ENCODE measurements around the gene ARRB1. TPM values are rescaled to one million over a fixed set of nuclear protein-coding genes. Genes with fewer than 3 reads are reported as not detected.
"Not testable (repeated sequence)": the region's sequence is repeated elsewhere in the genome, so short reads cannot be mapped to it uniquely, and the experiment has no call there.

The ARRB1 gene
- total RNA-seq, 2 donors from 2014 or later, result 16.7 to 18.3 TPM

DNA sequence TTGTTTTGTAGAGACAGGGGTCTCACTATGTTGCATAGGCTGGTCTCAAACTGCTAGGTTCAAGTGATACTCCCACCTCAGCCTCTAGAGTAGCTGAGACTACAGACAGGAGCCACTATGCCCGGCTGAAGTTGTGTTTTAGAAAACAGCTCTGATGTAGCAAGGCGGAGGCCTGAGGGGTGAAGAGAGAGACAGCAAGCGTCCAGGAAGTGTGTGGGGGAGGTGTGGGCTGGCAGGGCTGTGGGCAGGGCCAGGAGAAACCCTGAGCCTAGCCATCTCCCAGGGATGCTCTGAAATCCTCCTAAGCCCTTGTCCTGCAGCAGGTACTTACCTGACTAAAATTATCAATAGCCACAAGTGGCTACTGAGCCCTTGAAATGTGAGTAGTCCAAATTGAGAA is 31.8 kb upstream of the ARRB1 start:
- no peaks in the 10 kb centered on the region for H3K27me3 Mint-ChIP-seq (ENCODE audit: low read depth)
- H3K4me3 Mint-ChIP-seq, result peak overlapping the region in 1 of 2 donors; percentile 39
- no peaks in the 10 kb centered on the region for H3K36me3 Mint-ChIP-seq (ENCODE audit: insufficient read depth in 2 of 2)
- peak overlapping the region; percentile 57 for H3K27ac Mint-ChIP-seq
- DNase-seq (peak; percentile 28 to 37), ATAC-seq (replicated peaks in 1 of 2) (peak; percentile 58 to 81)
- H3K9me3 Mint-ChIP-seq, result no peaks in the 10 kb centered on the region
- H3K4me1 Mint-ChIP-seq (ENCODE audit: low read depth), result peaks cover 19% of the 10 kb centered on the region

DNA sequence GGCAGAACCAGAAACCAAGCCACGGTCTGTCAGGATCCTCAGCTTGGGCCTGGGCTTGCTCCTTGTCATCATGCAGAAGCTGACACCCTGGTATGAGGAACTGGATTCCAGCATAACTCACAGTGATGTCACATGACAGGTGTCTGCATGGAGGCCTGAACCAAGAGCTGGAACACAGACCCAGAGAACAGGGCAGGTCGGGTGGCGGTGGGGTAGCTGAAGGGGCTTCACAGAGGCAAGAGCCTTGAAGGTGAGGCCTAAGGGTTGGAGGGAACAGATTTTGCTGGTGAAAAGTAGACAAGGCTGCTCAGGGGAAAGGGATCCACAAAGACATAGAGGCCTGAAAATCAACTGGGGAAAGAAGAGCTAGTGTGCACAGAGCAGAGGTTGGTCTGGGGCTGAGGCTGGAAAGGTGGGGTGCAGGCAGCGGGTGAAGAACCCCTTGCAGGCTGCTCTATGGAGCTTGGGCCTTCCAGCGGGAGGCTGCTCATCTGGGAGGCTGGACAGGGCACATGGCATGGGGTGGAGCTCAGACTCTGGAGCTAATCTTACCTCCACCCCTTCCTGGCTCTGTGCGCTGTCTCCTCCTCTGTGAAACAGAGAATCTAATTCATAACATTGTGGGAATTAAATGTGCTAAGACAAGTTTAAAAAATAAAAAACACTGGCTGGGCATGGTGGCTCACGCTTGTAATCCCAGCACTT is 29.4 kb upstream of the ARRB1 start:
- Mint-ChIP-seq H3K4me1 (ENCODE audit: low read depth) (peaks cover 19% of the 10 kb centered on the region), H3K4me3 (no peak overlapping the region), H3K27ac (no peak overlapping the region), H3K36me3 (ENCODE audit: insufficient read depth in 2 of 2) (no peaks in the 10 kb centered on the region), H3K9me3 (no peaks in the 10 kb centered on the region), H3K27me3 (ENCODE audit: low read depth) (no peaks in the 10 kb centered on the region)
- no peak for ATAC-seq (replicated peaks in 1 of 2)
- no peak for DNase-seq

DNA sequence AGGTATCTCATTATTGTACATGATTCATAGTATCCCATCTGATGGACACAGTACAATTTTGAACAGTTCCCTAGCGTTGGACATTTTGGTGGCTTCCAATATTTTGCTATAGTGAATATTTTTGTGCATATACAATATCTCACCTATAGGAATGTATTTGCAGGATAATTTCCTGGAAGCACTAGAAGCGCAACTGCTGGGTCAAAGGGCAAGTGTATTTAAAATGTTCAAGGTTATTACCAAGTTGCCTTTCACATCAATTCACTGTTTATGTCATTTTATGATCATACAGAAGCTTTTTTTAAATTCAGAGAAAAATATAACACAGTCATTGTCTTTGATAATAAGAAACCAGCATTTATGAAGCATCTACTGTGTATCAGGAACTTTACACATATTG is 28.8 kb upstream of the ARRB1 start:
- ATAC-seq (replicated peaks in 1 of 2) (no peak), DNase-seq (no peak)
- H3K36me3 Mint-ChIP-seq (ENCODE audit: insufficient read depth in 2 of 2), result no peaks in the 10 kb centered on the region
- H3K27me3 Mint-ChIP-seq (ENCODE audit: low read depth), result no peaks in the 10 kb centered on the region
- no peak overlapping the region for H3K27ac Mint-ChIP-seq
- H3K4me3 Mint-ChIP-seq, result no peak overlapping the region
- H3K4me1 Mint-ChIP-seq (ENCODE audit: low read depth), result peaks cover 19% of the 10 kb centered on the region
- H3K9me3 Mint-ChIP-seq, result no peaks in the 10 kb centered on the region

DNA sequence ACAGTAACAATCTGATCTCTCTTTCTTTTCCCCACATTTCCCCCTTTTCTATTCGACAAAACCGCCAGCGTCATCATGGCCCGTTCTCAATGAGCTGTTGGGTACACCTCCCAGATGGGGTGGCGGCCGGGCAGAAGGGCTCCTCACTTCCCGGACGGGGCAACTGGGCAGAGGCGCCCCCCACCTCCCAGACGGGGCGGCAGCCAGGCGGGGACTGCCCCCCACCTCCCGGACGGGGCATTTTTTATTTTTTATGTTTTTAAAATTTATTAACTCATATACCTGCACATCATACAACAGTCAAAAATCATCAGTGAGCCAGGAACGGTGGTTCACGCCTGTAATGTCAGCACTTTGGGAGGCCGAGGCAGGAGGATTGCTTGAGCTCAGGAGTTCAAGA is 27.3 kb upstream of the ARRB1 start:
- not testable (repeated sequence) for ATAC-seq (replicated peaks in 1 of 2); H3K27me3 Mint-ChIP-seq (ENCODE audit: low read depth); H3K4me3 Mint-ChIP-seq; DNase-seq; H3K4me1 Mint-ChIP-seq (ENCODE audit: low read depth); H3K36me3 Mint-ChIP-seq (ENCODE audit: insufficient read depth in 2 of 2); H3K27ac Mint-ChIP-seq; H3K9me3 Mint-ChIP-seq

DNA sequence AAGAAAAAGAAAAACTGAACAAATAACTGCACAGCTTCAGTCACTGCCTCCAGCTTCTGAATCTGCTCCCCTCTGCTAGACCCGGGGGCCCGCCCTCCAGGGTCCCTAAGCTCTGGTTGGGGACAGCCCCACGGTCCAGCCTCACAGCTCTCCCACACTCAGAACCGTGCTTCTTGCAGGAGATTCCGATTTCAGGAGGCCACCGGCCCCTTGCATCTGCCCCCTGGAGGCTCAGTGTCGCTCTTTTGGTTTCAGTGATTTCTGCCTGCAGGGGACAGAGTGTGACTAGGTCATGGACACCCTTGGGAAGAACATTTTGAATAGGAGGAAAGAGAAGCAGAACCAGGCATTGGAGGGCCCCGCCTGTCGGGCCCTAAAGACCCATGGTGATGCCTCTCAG is 24.7 kb upstream of the ARRB1 start:
- ATAC-seq (replicated peaks in 1 of 2), result no peak
- H3K4me3 Mint-ChIP-seq, result no peak overlapping the region
- no peak for DNase-seq
- H3K36me3 Mint-ChIP-seq (ENCODE audit: insufficient read depth in 2 of 2), result no peaks in the 10 kb centered on the region
- H3K4me1 Mint-ChIP-seq (ENCODE audit: low read depth), result no peaks in the 10 kb centered on the region
- H3K27ac Mint-ChIP-seq, result no peak overlapping the region
- H3K27me3 Mint-ChIP-seq (ENCODE audit: low read depth), result no peaks in the 10 kb centered on the region
- no peaks in the 10 kb centered on the region for H3K9me3 Mint-ChIP-seq

DNA sequence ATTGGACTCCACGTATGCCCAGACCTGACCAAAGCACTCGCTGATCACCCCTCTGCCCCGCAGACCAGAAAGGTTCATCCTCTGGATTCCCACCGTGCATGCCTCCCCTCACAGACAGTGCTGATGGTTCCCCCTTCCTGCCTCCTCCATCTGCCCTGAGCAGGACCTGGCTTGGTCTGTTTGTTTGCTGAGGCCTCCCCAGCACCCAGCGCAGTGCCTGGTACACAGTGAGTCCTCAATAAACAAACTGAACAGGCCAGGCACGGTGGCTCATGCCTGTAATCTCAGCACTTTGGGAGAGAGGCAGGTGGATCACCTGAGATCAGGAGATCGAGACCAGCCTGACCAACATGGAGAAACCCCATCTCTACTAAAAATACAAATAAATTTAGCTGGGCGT is 24.2 kb upstream of the ARRB1 start:
- Mint-ChIP-seq H3K36me3 (ENCODE audit: insufficient read depth in 2 of 2) (no peaks in the 10 kb centered on the region), H3K27me3 (ENCODE audit: low read depth) (no peaks in the 10 kb centered on the region), H3K9me3 (no peaks in the 10 kb centered on the region), H3K27ac (no peak overlapping the region), H3K4me3 (no peak overlapping the region), H3K4me1 (ENCODE audit: low read depth) (no peaks in the 10 kb centered on the region)
- ATAC-seq (replicated peaks in 1 of 2) (no peak), DNase-seq (no peak)

DNA sequence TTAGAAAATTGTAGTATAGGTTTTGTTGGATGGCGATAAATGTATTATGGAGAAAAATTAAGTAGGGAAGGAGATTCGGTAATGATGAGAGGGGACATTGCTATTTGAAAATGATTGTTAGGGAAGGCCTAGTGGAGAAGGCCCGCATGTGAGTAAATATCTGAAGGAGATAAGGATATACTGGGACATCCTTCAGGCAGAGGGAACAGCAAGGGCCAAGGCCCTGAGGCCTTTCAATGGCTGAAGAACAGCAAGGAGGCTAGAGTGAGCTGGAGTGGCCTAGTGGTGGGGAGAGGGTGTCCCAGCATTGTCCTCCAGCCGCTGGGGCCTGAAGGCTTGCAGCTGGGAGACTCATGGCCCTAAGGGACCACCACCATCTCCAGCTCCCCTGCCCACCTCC is 23.2 kb upstream of the ARRB1 start:
- no peak overlapping the region for H3K4me3 Mint-ChIP-seq
- H3K4me1 Mint-ChIP-seq (ENCODE audit: low read depth), result peaks cover 5% of the 10 kb centered on the region
- no peaks in the 10 kb centered on the region for H3K36me3 Mint-ChIP-seq (ENCODE audit: insufficient read depth in 2 of 2)
- H3K27me3 Mint-ChIP-seq (ENCODE audit: low read depth), result no peaks in the 10 kb centered on the region
- H3K27ac Mint-ChIP-seq, result no peak overlapping the region
- DNase-seq (no peak), ATAC-seq (replicated peaks in 1 of 2) (no peak)
- H3K9me3 Mint-ChIP-seq, result no peaks in the 10 kb centered on the region

DNA sequence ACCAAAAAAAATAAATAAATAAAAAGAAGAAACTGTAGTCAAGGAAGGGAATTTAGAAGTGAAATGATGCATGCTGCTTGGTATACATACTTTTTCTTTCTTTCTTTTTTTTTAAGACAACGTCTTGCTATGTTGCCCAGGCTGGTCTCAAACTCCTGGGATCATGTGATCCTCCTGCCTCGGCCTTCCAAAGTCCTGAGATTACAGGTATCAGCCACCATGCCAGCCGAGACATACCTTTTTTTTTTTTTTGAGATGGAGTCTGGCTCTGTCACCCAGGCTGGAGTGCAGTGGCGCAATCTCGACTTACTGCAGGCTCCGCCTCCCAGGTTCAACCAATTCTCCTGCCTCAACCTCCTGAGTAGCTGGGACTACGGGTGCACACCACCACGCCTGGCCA is 21.7 kb upstream of the ARRB1 start:
- Mint-ChIP-seq H3K27ac (no peak overlapping the region), H3K4me3 (no peak overlapping the region), H3K9me3 (no peaks in the 10 kb centered on the region), H3K4me1 (ENCODE audit: low read depth) (peaks cover 15% of the 10 kb centered on the region), H3K36me3 (ENCODE audit: insufficient read depth in 2 of 2) (no peaks in the 10 kb centered on the region), H3K27me3 (ENCODE audit: low read depth) (no peaks in the 10 kb centered on the region)
- ATAC-seq (replicated peaks in 1 of 2), result no peak
- no peak for DNase-seq

DNA sequence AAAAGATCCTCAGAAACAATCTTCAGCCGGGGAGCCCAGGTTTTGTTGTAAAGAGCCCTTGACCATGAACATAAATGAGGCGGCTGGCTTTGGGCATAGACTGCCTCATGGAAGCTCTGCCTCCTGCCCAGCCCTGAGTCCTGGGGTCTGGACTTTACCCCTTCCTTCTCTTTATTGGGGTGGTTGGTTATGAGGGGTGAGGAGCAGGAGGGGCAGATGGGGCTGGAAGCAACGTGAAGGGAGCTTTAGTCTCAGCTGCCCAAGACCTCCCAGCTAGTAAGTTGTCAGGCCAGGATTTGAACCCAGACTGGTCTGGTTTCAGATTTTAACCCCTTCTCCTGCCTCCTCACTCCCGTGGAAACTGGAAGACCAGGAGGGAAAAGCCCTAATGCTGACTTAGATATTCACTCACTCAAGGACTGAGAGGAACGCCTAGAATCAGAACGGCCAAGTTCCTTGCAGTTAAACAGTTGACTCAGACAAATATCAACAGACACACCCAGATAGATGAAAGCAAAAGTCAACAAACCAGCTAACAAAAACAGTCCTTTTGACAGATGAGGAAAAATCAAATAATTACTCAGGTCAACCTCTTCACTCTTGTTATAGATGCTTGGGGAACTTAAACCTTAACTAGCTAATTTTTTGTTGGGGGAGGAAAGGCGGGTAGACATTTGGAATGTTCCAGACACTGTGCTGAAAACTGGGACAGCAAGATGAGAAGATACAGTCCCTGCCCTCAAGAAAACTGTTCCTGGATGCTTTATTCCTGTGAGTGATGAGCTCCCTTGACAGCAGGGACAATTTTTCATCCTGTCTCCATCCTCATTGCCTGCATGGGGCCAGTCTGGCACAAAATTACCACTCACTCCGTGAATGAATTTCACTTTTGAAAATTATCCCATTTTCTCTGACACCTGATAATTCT is 20.8 kb upstream of the ARRB1 start:
- DNase-seq (no peak), ATAC-seq (replicated peaks in 1 of 2) (no peak)
- H3K27me3 Mint-ChIP-seq (ENCODE audit: low read depth), result no peaks in the 10 kb centered on the region
- H3K9me3 Mint-ChIP-seq, result no peaks in the 10 kb centered on the region
- peaks cover 15% of the 10 kb centered on the region for H3K4me1 Mint-ChIP-seq (ENCODE audit: low read depth)
- no peaks in the 10 kb centered on the region for H3K36me3 Mint-ChIP-seq (ENCODE audit: insufficient read depth in 2 of 2)
- H3K27ac Mint-ChIP-seq, result no peak overlapping the region
- no peak overlapping the region for H3K4me3 Mint-ChIP-seq

DNA sequence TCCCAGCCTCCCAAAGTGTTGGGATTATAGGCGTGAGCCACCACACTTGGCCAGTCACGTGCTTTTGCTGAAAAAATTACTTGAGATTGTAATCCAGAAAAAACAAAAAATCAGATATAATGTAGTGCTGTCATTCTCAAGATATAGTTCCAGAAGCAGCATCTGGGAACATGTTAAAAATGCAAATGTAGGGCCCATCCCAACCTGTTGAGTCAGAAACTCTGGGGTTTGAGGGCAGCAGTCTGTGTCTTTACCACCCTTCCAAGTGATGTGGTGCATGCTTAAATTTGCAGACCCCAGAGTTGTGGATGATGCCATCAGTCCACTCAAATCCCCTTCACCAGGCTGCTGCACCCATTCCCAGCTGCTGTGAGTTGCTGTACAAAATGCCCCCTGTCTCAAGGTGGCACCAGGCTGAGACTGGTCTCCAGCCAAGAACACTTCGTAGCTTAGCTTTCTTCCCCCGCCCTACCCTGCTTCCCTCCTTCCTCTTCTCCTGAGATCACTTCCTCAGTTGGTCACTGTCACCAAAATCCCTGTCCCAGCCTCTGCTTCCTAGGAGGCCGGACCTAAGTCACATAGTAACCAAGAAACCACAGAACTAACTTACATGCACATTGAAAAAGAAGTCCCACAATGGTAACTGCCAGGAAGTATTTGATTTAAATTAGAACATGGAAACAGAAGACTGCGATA is 18.2 kb upstream of the ARRB1 start:
- Mint-ChIP-seq H3K4me1 (ENCODE audit: low read depth) (peaks cover 15% of the 10 kb centered on the region), H3K36me3 (ENCODE audit: insufficient read depth in 2 of 2) (no peaks in the 10 kb centered on the region), H3K4me3 (peak overlapping the region; percentile 29 to 33), H3K9me3 (no peaks in the 10 kb centered on the region), H3K27me3 (ENCODE audit: low read depth) (no peaks in the 10 kb centered on the region), H3K27ac (no peak overlapping the region)
- ATAC-seq (replicated peaks in 1 of 2) (no peak), DNase-seq (no peak)

DNA sequence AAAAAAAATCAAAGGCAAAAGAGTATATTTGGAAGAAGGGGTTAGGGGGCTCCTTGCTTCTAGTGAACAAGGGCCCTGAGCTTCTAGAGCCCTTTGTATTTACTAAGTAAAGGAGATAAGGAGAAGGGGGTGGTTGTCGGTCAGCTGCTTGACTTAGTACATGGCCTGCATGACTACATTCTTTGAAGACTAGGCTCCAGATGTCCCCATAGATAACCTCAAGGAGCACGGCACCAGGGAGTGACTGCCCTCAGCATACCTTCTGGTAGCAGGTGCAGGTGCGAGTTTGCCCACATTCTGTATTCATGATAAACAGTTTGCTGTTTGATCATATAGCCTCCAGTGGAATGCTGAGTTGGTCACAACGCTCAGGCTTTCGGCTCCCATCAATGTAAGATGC is 15.4 kb upstream of the ARRB1 start:
- not testable (repeated sequence) for DNase-seq; H3K36me3 Mint-ChIP-seq (ENCODE audit: insufficient read depth in 2 of 2); H3K27ac Mint-ChIP-seq; H3K4me3 Mint-ChIP-seq; H3K27me3 Mint-ChIP-seq (ENCODE audit: low read depth); ATAC-seq (replicated peaks in 1 of 2); H3K9me3 Mint-ChIP-seq
- H3K4me1 Mint-ChIP-seq (ENCODE audit: low read depth), result peaks cover 15% of the 10 kb centered on the region

DNA sequence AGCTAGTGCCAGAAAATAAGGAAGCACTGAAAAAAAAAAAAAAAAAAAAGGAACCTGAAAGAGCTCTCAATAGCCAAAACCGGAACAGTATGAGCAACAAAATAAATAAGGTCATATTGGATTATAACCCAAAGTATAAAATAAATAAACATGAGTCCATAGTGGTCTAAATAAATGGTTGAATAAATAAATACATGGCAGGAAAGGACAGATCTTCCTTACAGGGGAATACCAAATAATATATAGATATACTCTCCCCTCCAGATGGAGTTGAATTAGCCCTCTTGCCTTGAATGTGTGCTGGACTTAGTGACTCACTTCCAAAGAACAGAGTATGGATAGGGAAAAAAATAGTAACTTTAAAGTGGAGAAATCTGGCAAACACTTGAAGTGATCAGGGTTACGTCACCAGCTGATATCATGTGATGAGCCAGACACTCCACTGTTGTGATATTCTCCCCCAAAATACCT is 14.3 kb upstream of the ARRB1 start:
- H3K27ac Mint-ChIP-seq, result no peak overlapping the region
- ATAC-seq (replicated peaks in 1 of 2), result no peak
- H3K4me1 Mint-ChIP-seq (ENCODE audit: low read depth), result peaks cover 15% of the 10 kb centered on the region
- H3K36me3 Mint-ChIP-seq (ENCODE audit: insufficient read depth in 2 of 2), result no peaks in the 10 kb centered on the region
- no peaks in the 10 kb centered on the region for H3K9me3 Mint-ChIP-seq
- DNase-seq, result no peak
- no peaks in the 10 kb centered on the region for H3K27me3 Mint-ChIP-seq (ENCODE audit: low read depth)
- H3K4me3 Mint-ChIP-seq, result no peak overlapping the region

DNA sequence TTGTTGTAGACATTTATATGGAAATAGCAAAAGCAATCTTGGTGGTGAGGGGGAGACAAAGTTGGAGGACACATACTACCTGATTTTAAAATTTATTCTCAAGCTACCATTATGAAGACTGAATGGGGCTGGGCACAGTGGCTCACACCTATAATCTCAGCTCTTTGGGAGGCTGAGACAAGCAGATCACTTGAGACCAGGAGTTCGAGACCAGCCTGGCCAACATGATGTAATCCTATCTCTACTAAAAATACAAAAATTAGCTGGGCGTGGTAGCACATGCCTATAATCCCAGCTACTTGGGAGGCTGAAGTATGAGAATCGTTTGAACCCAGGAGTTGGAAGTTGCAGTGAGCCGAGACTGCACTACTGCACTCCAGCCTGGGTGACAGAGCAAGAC is 10.8 kb upstream of the ARRB1 start:
- ATAC-seq (replicated peaks in 1 of 2); DNase-seq; H3K9me3 Mint-ChIP-seq; H3K27ac Mint-ChIP-seq; H3K4me1 Mint-ChIP-seq (ENCODE audit: low read depth); H3K4me3 Mint-ChIP-seq; H3K27me3 Mint-ChIP-seq (ENCODE audit: low read depth); H3K36me3 Mint-ChIP-seq (ENCODE audit: insufficient read depth in 2 of 2): not testable (repeated sequence)
